Psoas muscle (tissue), 8 donors: ENCODE measurements around the gene RHOH. TPM values are rescaled to one million over a fixed set of nuclear protein-coding genes. Genes with fewer than 3 reads are reported as not detected.

Source experiments
- ATAC-seq, 4 donors: fragments of 200-7000 bp; cut with Tn5 transposase; one replicate each; pipeline ENCODE4 v1.9.1; 2020; ENCODE audit warnings: moderate library complexity in 3 of 4, mild to moderate bottlenecking in 2 of 4
- DNase-seq, 2 donors: peaks; one replicate each; pipeline ENCODE4 v3.0.0-alpha.2; 2020
- H3K27ac ChIP-seq: fragments of 200-600 bp; one replicate; pipeline ENCODE4 v1.8.0; 2022
- H3K27me3 ChIP-seq, 3 donors: fragments of 200-600 bp in 1 of 3; one replicate each; pipeline versions ENCODE4 v1.6.1 to v1.8.0; 2013 to 2022; ENCODE audit warnings: low read length in 2 of 3, mild to moderate bottlenecking in 2 of 3, moderate library complexity in 1 of 3; ENCODE audit not compliant: insufficient read depth in 3 of 3
- H3K36me3 ChIP-seq, 2 donors: fragments of 200-600 bp in 1 of 2; one replicate each; pipeline versions ENCODE4 v1.6.1 to v1.8.0; 2013 to 2022; ENCODE audit warnings: low read depth in 1 of 2, mild to moderate bottlenecking in 1 of 2, moderate library complexity in 1 of 2; ENCODE audit not compliant: insufficient read depth in 1 of 2
- H3K4me1 ChIP-seq: fragments of 200-600 bp; one replicate; pipeline ENCODE4 v1.8.0; 2022
- H3K4me3 ChIP-seq: fragments of 200-600 bp; one replicate; pipeline ENCODE4 v1.8.0; 2022; ENCODE audit warnings: mild to moderate bottlenecking
- H3K9me3 ChIP-seq: fragments of 200-600 bp; one replicate; pipeline ENCODE4 v1.8.0; 2022
- CTCF ChIP-seq: fragments of 200-600 bp; IDR thresholded peaks from one replicate; pipeline ENCODE4 v1.8.0; 2022; ENCODE audit warnings: antibody characterized with exemption
- WGBS, 3 donors: extraction: QIAGEN DNeasy Blood & Tissue Kit; methylation state at CpG; one replicate each; pipeline versions ENCODE4 v1.1.6 to v1.1.7; 2013; 5-methylcytosine and 5-hydroxymethylcytosine counted together
- intact Hi-C, 2 donors: fragments of 100-400 bp; cut with DNase I; formaldehyde crosslinking; loops; one replicate each; pipeline versions ENCODE4 v1.11.0 to v1.14.2; 2022
- polyA plus RNA-seq, 3 donors: library from polyadenylated mRNA; stranded (reverse); fragments of 200-250 nt; gene quantifications; one replicate each; pipeline ENCODE4 v1.2.3, GENCODE V29; 2013
- total RNA-seq, 4 donors: library from RNA; stranded (reverse); fragmentation: NEBNext Ultra II Directional in 2 of 4; extraction: Animal tissue kit (Norgen Biotek cat#: 25700) in 2 of 4; gene quantifications; one replicate each; pipeline versions ENCODE4 v1.2.1 to v1.2.4, GENCODE V29; 2021 to 2023
- donor health status: healthy with polysubstance abuse.
- donor health status: DM: no; HTN: no; CAD: no; lungs with moderate emphysema.
- donor health status: Bipolar disorder and iron deficiency.
- donor health status: healthy.
- donor health status: DM: yes; HTN: yes; CAD: no.
- donor health status: DM: no; HTN: no; CAD: no.
- donor health status: DM: no; HTN: no; CAD: no.
- donor health status: DM: yes; HTN: yes; CAD: no.

The RHOH gene
- total and polyA plus RNA-seq, 7 donors, result 0.04 to 0.68 (median 0.19) TPM; not detected in 1

GRCh38 chr4:40211224-40212185 lies 14.7 kb downstream of the RHOH start:
- 82 to 84% (median 83%) methylated on average over 13 of the region's 13 CpGs for WGBS, 3 donors
- intact Hi-C loops, result no loop called here
- no peak for ATAC-seq

GRCh38 chr4:40212674-40213527 lies 16.1 kb downstream of the RHOH start:
- DNase-seq, result no peak
- Histone ChIP-seq H3K27me3 (no peaks in the 10 kb centered on the region), H3K27ac (no peak overlapping the region), H3K36me3 (no peaks in the 10 kb centered on the region), H3K4me3 (no peak overlapping the region), H3K9me3 (no peaks in the 10 kb centered on the region), H3K4me1 (no peaks in the 10 kb centered on the region)
- no peak for TF ChIP-seq CTCF
- ATAC-seq, result no peak
- 61 to 69% (median 68%) methylated on average over 6 of the region's 6 CpGs for WGBS, 3 donors
- intact Hi-C loops, result no loop called here

More at GRCh38 chr4:40211224-40212185, 14.7 kb downstream of the RHOH start:
- Histone ChIP-seq H3K36me3 (no peaks in the 10 kb centered on the region), H3K27ac (no peak overlapping the region), H3K4me3 (no peak overlapping the region), H3K4me1 (no peaks in the 10 kb centered on the region), H3K9me3 (no peaks in the 10 kb centered on the region), H3K27me3 (no peaks in the 10 kb centered on the region)
- no peak for TF ChIP-seq CTCF
- DNase-seq, result no peak

GRCh38 chr4:40214038-40214437 lies 17.2 kb downstream of the RHOH start:
- Histone ChIP-seq H3K4me3 (no peak overlapping the region), H3K36me3 (no peaks in the 10 kb centered on the region), H3K4me1 (no peaks in the 10 kb centered on the region), H3K27ac (no peak overlapping the region), H3K9me3 (no peaks in the 10 kb centered on the region), H3K27me3 (no peaks in the 10 kb centered on the region)
- ATAC-seq (no peak), DNase-seq (no peak)
- WGBS, 3 donors, result 90 to 94% (median 91%) methylated on average over 7 of the region's 7 CpGs
- intact Hi-C loops, result no loop called here
- no peak for TF ChIP-seq CTCF

- DNase-seq, result no peak
- Histone ChIP-seq H3K4me1 (no peaks in the 10 kb centered on the region), H3K27me3 (no peaks in the 10 kb centered on the region), H3K27ac (no peak overlapping the region), H3K36me3 (no peaks in the 10 kb centered on the region), H3K9me3 (no peaks in the 10 kb centered on the region), H3K4me3 (no peak overlapping the region)
- intact Hi-C loops, result no loop called here
- no peak for ATAC-seq
- WGBS, 3 donors, result 75 to 81% (median 76%) methylated on average over 9 of the region's 9 CpGs
- no peak for TF ChIP-seq CTCF
Measured at GRCh38 chr4:40214661-40215418, 18.0 kb downstream of the RHOH start.
